ENCODE results near the gene RBM4. TPM values are rescaled to one million over a fixed set of nuclear protein-coding genes. Genes with fewer than 3 reads are reported as not detected.
A peak's percentile ranks its signal among the peaks of the same experiment; 100 is the strongest.

RBM4 gene
- total RNA-seq, 2 donors from 2014 or later, result 116 to 135 TPM

DNA sequence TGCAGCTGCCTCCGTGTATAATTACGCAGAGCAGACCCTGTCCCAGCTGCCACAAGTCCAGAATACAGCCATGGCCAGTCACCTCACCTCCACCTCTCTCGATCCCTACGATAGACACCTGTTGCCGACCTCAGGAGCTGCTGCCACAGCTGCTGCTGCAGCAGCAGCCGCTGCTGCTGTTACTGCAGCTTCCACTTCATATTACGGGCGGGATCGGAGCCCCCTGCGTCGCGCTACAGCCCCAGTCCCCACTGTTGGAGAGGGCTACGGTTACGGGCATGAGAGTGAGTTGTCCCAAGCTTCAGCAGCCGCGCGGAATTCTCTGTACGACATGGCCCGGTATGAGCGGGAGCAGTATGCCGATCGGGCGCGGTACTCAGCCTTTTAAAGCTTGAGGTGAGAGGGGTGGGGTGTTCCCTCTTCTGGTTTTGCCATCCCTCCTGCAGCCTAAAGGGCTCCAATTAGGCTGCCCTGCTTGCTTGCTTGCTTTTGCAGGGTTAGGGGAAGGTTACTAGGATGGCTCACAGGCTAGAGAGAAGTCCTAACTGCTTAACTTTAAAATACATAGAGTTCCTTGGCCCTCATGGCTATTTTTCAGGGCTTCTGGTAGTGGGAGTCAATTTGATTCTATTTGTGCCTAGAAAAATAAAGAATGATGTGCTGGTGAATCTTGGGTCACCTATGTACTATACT, 5.4 kb downstream of the RBM4 start:
- ATAC-seq (replicated peaks in 1 of 2) (no peak), DNase-seq (no peak)
- Mint-ChIP-seq H3K9me3 (no peaks in the 10 kb centered on the region), H3K4me3 (peak overlapping the region; percentile 41 to 89), H3K27ac (peak overlapping the region; percentile 14), H3K27me3 (ENCODE audit: low read depth) (no peaks in the 10 kb centered on the region), H3K36me3 (ENCODE audit: insufficient read depth in 2 of 2) (peaks cover 43 to 77% of the 10 kb centered on the region in 2 donors), H3K4me1 (ENCODE audit: low read depth) (peaks cover 90% of the 10 kb centered on the region)

DNA sequence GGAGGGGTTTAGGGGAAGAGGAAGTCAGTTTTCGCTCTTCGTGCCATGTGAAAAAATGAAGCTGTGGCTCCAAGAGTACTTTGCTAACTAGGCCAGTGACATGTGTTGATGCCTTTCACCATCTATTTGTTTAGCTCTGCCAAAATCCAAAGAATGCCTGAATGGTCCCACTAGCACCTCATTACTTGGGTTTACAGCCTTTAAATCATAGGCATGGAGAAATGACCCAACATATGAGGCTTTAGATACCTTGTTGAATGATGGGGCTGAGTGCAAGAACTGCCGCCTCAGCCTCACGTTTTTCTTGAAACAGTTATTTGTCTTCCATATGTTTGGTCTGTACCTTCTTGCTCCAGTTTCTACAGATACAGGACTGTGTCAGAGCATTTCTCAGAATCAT, 8.3 kb downstream of the RBM4 start:
- ATAC-seq (replicated peaks in 1 of 2) (no peak), DNase-seq (no peak)
- Mint-ChIP-seq H3K27me3 (ENCODE audit: low read depth) (no peaks in the 10 kb centered on the region), H3K36me3 (ENCODE audit: insufficient read depth in 2 of 2) (peaks cover 29 to 63% of the 10 kb centered on the region in 2 donors), H3K4me3 (no peak overlapping the region), H3K4me1 (ENCODE audit: low read depth) (peaks cover 88% of the 10 kb centered on the region), H3K9me3 (no peaks in the 10 kb centered on the region), H3K27ac (peak overlapping the region; percentile 64)

DNA sequence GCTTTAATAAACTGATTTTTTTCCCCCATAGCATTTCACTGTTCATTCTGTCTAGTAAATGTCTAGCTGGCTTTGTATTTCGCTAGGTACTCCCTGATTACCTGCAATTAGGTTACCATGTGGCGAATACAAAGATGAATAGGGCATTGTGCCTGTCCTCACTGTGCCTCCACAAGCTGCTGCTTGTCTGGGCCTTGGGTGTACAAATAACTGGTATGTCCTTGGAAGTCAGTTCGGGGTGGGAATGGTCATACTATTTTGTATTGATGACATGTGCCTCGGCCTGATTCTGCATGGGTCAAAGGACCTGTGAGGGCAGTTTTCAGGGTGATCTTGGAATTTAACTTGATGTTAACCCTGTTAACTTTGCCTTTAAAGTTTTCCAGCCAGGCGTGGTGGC, 11.4 kb downstream of the RBM4 start:
- no peak overlapping the region for H3K4me3 Mint-ChIP-seq
- ATAC-seq (replicated peaks in 1 of 2), result no peak
- DNase-seq, result no peak
- peaks cover 68% of the 10 kb centered on the region for H3K4me1 Mint-ChIP-seq (ENCODE audit: low read depth)
- H3K27me3 Mint-ChIP-seq (ENCODE audit: low read depth), result no peaks in the 10 kb centered on the region
- no peak overlapping the region for H3K27ac Mint-ChIP-seq
- peaks cover 16 to 49% of the 10 kb centered on the region in 2 donors for H3K36me3 Mint-ChIP-seq (ENCODE audit: insufficient read depth in 2 of 2)
- H3K9me3 Mint-ChIP-seq, result no peaks in the 10 kb centered on the region

DNA sequence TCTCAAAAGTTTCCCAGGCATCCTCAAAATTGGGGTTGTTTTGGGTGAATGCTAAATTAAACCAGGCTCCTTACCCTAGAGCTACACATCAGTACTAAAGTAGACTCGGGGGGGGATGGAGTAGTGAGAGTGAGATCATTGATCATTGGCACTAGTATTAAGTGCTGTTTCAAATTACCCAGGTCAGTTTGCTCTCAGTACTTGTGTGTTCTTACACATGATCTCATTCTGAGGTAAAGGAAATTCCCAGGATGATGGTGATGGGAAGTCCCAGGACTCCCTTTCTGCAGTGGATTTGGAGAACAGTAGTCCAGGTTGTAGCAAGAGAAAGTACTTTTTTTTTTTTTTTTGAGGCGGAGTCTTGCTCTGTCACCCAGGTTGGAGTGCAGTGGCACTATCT, 12.5 kb downstream of the RBM4 start:
- H3K9me3 Mint-ChIP-seq, result no peaks in the 10 kb centered on the region
- no peak overlapping the region for H3K27ac Mint-ChIP-seq
- ATAC-seq (replicated peaks in 1 of 2) (peak; percentile 16 to 35), DNase-seq (no peak)
- no peaks in the 10 kb centered on the region for H3K27me3 Mint-ChIP-seq (ENCODE audit: low read depth)
- peaks cover 12 to 38% of the 10 kb centered on the region in 2 donors for H3K36me3 Mint-ChIP-seq (ENCODE audit: insufficient read depth in 2 of 2)
- H3K4me3 Mint-ChIP-seq, result no peak overlapping the region
- peaks cover 56% of the 10 kb centered on the region for H3K4me1 Mint-ChIP-seq (ENCODE audit: low read depth)

DNA sequence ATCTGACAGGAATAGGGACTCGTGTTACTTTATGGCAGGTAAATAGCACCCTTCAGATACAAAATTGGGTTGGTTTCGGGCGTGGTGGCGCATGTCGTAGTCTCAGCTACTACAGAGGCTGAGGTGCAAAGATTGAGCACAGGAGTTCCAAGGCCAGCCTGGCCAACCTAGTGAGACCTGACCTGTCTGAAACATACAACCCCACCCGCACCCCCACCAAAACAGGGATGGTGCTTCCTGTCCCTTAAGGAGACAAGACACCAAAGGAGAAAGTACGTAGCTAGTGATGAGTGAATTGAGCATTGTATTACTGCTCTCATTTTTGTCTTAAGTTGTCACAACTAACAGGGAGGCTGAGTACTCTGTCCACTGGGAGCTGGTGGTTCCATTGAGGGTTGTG, 14.1 kb downstream of the RBM4 start:
- peaks cover 41% of the 10 kb centered on the region for H3K4me1 Mint-ChIP-seq (ENCODE audit: low read depth)
- peaks cover 6 to 23% of the 10 kb centered on the region in 2 donors for H3K36me3 Mint-ChIP-seq (ENCODE audit: insufficient read depth in 2 of 2)
- no peak overlapping the region for H3K4me3 Mint-ChIP-seq
- no peaks in the 10 kb centered on the region for H3K9me3 Mint-ChIP-seq
- ATAC-seq (replicated peaks in 1 of 2) (peak in 1 of 2 donors; percentile 17), DNase-seq (no peak)
- H3K27me3 Mint-ChIP-seq (ENCODE audit: low read depth), result no peaks in the 10 kb centered on the region
- no peak overlapping the region for H3K27ac Mint-ChIP-seq

DNA sequence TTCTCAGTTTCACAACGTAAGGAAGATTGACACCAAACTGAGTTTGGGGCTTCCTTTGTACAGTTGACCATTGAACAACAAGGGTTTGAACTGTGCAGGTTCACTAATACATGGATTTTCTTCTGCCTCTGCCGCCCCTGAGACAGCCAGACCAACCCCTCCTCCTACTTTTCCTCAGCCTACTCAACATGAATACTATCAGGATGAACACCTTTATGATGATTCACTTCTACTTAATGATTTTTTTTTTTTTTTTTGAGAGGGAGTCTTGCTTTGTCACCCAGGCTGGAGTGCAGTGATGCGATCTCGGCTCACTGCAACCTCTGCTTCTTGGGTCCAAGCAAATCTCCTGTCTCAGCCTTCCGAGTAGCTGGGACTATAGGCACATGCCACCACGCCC, 14.6 kb downstream of the RBM4 start:
- H3K4me1 Mint-ChIP-seq (ENCODE audit: low read depth), result peaks cover 38% of the 10 kb centered on the region
- H3K27me3 Mint-ChIP-seq (ENCODE audit: low read depth), result no peaks in the 10 kb centered on the region
- DNase-seq (no peak), ATAC-seq (replicated peaks in 1 of 2) (peak in 1 of 2 donors; percentile 55)
- peaks cover 6 to 25% of the 10 kb centered on the region in 2 donors for H3K36me3 Mint-ChIP-seq (ENCODE audit: insufficient read depth in 2 of 2)
- peak overlapping the region; percentile 58 for H3K27ac Mint-ChIP-seq
- no peaks in the 10 kb centered on the region for H3K9me3 Mint-ChIP-seq
- H3K4me3 Mint-ChIP-seq, result no peak overlapping the region

DNA sequence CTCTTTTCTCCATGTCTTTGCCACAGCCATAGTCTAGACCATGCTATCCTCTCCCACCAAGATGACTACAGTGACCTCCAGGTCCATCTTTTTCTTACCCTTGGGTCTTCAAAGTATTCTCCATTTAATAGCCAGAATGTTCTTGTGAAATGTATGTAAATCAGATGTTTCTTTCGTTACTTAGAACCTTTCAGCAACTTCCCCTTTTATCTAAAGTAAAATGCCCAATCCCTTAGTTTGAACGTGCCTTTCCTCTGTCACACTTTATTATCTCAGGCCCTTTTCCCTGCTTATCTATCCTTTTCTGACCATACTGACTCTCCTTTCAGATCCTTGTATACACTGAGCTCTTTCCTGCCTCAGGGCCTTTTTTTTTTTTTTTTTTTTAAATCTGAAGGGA, 21.3 kb downstream of the RBM4 start:
- ATAC-seq (replicated peaks in 1 of 2), result no peak
- no peaks in the 10 kb centered on the region for H3K9me3 Mint-ChIP-seq
- no peaks in the 10 kb centered on the region for H3K4me1 Mint-ChIP-seq (ENCODE audit: low read depth)
- H3K27ac Mint-ChIP-seq, result peak overlapping the region; percentile 6
- no peak overlapping the region for H3K4me3 Mint-ChIP-seq
- DNase-seq, result no peak
- H3K36me3 Mint-ChIP-seq (ENCODE audit: insufficient read depth in 2 of 2), result peaks cover 7 to 12% of the 10 kb centered on the region in 2 donors
- no peaks in the 10 kb centered on the region for H3K27me3 Mint-ChIP-seq (ENCODE audit: low read depth)

DNA sequence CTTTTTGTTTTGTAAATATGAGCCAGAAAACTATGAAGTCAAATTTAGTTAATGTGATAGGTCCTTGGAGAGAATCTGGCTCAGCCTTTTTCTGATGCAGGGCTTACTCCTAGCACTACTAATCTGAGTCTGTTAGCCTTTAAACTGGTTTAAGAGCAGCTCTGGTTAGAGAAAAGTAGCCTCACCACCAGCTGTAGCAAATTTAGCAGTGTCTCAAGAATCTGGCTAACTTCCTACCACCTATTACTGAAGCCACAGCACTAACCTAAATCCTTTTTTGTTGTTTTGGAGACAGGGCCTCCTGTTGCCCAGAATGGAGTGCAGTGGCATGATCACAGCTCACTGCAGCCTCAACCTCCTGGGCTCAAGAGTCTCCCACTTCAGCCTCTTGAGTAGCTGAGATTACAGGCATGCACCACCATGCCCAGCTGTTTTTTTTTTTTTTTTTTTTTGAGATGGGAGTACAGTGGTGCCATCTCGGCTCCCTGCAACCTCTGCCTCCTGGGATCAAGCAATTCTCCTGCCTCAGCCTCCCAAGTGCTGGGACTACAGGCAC, 25.3 kb downstream of the RBM4 start:
- Mint-ChIP-seq H3K36me3 (ENCODE audit: insufficient read depth in 2 of 2) (peaks cover 7 to 14% of the 10 kb centered on the region in 2 donors), H3K4me1 (ENCODE audit: low read depth) (no peaks in the 10 kb centered on the region), H3K9me3 (no peaks in the 10 kb centered on the region), H3K27me3 (ENCODE audit: low read depth) (no peaks in the 10 kb centered on the region), H3K4me3 (no peak overlapping the region), H3K27ac (no peak overlapping the region)
- ATAC-seq (replicated peaks in 1 of 2), result no peak
- no peak for DNase-seq

DNA sequence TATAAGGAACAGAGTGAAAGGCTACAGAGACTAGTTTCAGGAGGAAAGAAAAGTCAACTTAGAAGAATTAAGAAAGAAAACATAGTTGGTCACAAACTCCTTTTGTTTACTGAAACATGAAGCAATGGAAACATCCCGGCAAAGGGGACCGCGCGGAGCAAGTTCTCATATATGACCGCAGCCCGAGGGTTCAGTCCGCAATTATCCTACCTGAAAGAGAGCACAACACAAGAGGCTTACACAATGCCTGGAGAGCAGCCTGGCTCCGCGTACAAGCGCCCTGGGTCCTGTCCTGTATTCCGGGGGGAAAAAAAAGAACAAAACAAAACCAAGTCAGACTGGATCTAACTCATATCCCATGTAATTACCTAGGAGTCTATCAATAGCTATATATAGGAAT, 26.9 kb downstream of the RBM4 start:
- Mint-ChIP-seq H3K27ac (peak overlapping the region; percentile 47), H3K4me3 (no peak overlapping the region), H3K4me1 (ENCODE audit: low read depth) (peaks cover 10% of the 10 kb centered on the region), H3K27me3 (ENCODE audit: low read depth) (no peaks in the 10 kb centered on the region), H3K9me3 (no peaks in the 10 kb centered on the region), H3K36me3 (ENCODE audit: insufficient read depth in 2 of 2) (peaks cover 5 to 8% of the 10 kb centered on the region in 2 donors)
- ATAC-seq (replicated peaks in 1 of 2), result no peak
- no peak for DNase-seq

DNA sequence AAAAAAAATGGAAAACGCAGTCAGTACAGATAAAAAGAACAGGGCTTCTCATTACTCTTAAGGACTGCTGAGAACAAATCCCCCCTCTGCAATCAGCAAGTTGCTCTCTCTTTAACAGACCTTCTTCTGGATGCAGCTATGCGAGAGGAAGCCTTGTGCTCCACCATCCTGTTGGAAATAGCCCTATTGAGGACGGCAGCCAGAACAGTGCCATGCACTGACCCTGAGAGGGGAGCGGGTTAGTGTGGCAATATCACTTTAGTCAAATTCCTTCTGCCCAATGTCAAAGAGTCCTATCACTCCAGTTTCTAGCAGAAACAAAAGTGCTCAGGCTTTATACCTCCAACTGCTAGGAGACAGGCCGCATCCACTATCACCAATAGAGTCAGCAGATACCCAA, 32.3 kb downstream of the RBM4 start:
- H3K4me1 Mint-ChIP-seq (ENCODE audit: low read depth), result peaks cover 37% of the 10 kb centered on the region
- H3K4me3 Mint-ChIP-seq, result no peak overlapping the region
- no peaks in the 10 kb centered on the region for H3K27me3 Mint-ChIP-seq (ENCODE audit: low read depth)
- ATAC-seq (replicated peaks in 1 of 2), result no peak
- H3K36me3 Mint-ChIP-seq (ENCODE audit: insufficient read depth in 2 of 2), result peaks cover 0 to 5% of the 10 kb centered on the region in 2 donors
- no peaks in the 10 kb centered on the region for H3K9me3 Mint-ChIP-seq
- H3K27ac Mint-ChIP-seq, result peak overlapping the region; percentile 79
- DNase-seq, result no peak

DNA sequence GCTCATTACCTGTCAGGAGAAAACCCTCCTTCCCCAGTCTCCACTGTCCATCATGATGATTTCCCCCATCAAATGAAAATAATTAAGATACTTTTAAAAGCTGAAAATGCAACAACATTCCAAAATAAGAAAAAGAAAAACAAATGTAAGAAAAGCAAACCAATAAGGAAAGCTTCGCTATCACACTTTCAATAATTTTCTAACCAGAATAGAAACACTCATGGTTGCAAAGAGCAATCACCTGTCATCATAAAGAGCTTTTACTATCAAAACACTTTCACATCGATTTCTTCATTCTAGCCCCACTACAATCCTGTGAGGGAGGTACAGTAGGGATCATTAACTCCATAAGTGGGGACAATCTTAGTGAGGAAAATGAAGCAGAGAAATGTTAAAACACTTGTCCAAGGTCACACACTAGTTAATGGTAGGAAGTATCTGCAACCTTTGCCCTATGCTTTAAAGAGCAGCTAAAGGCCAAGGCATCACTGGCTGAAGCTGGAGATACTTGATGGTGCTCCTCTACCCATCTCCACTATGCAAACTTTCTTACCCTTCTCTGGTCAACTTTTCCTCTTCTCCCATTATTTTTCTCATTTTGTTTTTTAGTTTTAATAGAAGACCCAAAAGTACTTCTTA, 36.6 kb downstream of the RBM4 start:
- no peaks in the 10 kb centered on the region for H3K27me3 Mint-ChIP-seq (ENCODE audit: low read depth)
- no peaks in the 10 kb centered on the region for H3K9me3 Mint-ChIP-seq
- H3K27ac Mint-ChIP-seq, result peak overlapping the region; percentile 88
- ATAC-seq (replicated peaks in 1 of 2) (no peak), DNase-seq (no peak)
- H3K4me3 Mint-ChIP-seq, result peak overlapping the region; percentile 1 to 72
- H3K4me1 Mint-ChIP-seq (ENCODE audit: low read depth), result peaks cover 44% of the 10 kb centered on the region
- H3K36me3 Mint-ChIP-seq (ENCODE audit: insufficient read depth in 2 of 2), result no peaks in the 10 kb centered on the region

DNA sequence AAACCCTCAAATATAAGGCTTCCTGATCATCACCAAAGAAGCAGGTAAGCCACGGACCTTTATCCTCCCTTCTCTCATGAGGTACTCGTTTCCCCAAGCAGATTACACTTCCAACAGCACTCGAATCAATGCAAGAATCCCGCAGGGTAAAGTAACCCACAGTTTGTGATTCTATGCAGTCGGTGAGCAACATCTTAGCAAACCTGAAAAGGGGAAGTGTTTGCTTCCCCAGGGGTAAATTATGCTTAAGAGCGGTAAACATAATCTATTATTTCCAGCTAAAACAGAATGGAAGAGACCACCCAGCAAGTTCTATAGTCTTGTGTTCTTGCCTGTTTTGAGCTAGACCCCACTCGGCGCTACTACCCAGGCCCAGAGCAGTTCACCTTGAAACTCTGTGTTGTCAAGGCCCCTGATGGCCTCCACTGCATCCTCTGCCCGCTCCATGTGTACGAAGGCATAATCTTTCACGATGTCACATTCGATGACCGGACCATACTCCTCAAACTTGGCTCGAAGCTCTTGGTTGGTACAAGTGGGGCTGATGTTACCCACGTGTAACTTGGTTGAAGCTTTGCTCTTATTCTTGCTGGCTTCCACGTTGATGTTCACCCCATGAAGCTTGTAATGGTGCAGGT, 37.9 kb downstream of the RBM4 start:
- Mint-ChIP-seq H3K4me3 (peak overlapping the region; percentile 91), H3K36me3 (ENCODE audit: insufficient read depth in 2 of 2) (no peaks in the 10 kb centered on the region), H3K9me3 (no peaks in the 10 kb centered on the region), H3K27ac (peak overlapping the region; percentile 25), H3K27me3 (ENCODE audit: low read depth) (no peaks in the 10 kb centered on the region), H3K4me1 (ENCODE audit: low read depth) (peaks cover 37% of the 10 kb centered on the region)
- ATAC-seq (replicated peaks in 1 of 2) (no peak), DNase-seq (no peak)

DNA sequence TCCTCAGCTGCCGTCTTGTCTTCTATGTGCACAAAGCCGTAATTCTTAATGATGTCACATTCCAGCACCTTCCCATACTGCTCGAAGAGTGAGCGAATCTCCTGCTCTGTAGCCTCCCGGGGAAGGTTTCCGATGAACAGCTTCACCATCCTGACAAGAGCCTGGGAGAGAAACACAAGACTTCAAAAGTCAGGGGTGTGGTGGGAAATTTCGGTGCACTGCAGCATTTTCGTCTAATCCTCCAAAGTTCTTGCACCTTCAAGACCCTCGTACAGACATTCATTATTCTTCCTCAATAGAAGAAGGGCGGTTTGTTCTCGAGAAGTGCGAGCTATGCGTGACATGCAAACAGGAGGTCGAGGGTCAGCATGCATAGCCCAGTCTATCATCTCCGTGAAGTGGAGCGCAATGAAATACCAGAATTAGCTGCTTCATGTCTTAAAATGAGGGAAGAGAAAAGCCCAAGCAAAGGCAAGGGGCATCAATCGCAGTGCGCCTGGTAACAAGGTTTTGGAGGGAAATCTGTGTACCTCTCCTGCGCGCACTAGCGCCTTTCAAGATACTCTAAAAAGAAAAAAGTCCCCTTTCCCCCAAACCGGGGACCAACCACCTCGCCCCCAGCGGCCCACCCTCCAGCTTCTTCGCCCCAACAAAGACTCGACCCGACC, 38.6 kb downstream of the RBM4 start:
- H3K4me3 Mint-ChIP-seq, result peak overlapping the region; percentile 91
- H3K36me3 Mint-ChIP-seq (ENCODE audit: insufficient read depth in 2 of 2), result no peaks in the 10 kb centered on the region
- DNase-seq, result no peak
- no peaks in the 10 kb centered on the region for H3K27me3 Mint-ChIP-seq (ENCODE audit: low read depth)
- no peak for ATAC-seq (replicated peaks in 1 of 2)
- H3K4me1 Mint-ChIP-seq (ENCODE audit: low read depth), result peaks cover 37% of the 10 kb centered on the region
- peak overlapping the region; percentile 95 for H3K27ac Mint-ChIP-seq
- H3K9me3 Mint-ChIP-seq, result no peaks in the 10 kb centered on the region

Measured in activated T-cell treated with anti-CD3 and anti-CD28 coated beads, Interleukin-2, amount 50 U/mL, for 72 hours (primary cell).